Measurements from ENCODE around the gene GEMIN4.

GEMIN4 gene

DNA sequence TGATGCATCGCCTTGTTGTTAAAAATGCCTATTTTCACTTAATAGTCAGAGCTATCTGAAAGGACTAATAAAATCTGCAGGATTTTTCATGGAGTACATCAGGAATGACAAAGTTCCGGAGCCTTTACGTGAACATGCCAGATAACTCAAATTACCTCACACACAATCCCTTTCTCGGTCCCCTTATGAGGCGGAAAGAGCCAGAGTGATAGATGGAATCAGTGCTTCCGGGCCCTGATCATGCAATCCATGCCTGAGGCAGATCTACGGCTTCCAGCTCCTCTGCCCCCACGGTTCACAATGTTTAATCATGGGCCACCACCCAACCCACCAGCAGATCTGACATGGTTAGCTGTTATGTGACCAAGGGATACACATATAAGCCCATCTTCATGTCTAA is 54.4 kb downstream of the GEMIN4 start:
- DNase-seq: no peak

DNA sequence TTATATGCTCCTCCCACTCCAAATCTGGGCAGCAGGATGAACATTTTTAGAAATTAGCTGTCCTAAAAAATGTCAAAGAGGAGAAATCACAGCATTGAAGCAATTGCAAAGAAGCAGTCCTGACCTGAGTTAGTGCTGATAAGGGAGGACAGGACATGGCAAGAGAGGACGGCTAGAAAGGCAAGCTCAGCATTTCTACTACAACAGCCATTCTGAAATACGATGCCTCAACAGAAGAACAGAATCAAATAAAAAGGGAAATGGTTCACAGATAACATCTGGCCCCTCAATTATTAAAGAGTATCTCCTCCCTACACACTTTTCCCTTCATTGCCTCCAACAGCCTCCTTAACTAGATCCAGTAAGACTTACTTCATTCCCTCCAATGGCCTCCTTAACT is 55.7 kb downstream of the GEMIN4 start:
- DNase-seq: no peak
